Activated CD4-positive, alpha-beta T cell treated with anti-CD3 and anti-CD28 coated beads, Interleukin-2, amount 50 U/mL, for 24 hours (primary cell): Measurements from ENCODE around the gene ZC3H12C.

Experiments
- DNase-seq, 2 donors: peaks; one replicate each; pipeline ENCODE4 v3.0.0-alpha.2; 2020; ENCODE audit warnings: low read depth in 1 of 2, low spot score in 1 of 2

ZC3H12C gene

GRCh38 chr11:110076371-110076965 lies 16.7 kb upstream of the ZC3H12C start:
- DNase-seq: no peak

GRCh38 chr11:110077346-110077745 lies 15.8 kb upstream of the ZC3H12C start:
- no peak for DNase-seq

- DNase-seq: no peak
These were observed 15.3 kb upstream of the ZC3H12C start for GRCh38 chr11:110077831-110078325.

GRCh38 chr11:110078923-110079544 lies 14.2 kb upstream of the ZC3H12C start:
- no peak for DNase-seq

- no peak for DNase-seq
These were observed 13.5 kb upstream of the ZC3H12C start for GRCh38 chr11:110079726-110080125.

- no peak for DNase-seq
These were observed 11.5 kb upstream of the ZC3H12C start for GRCh38 chr11:110081462-110082376.

- no peak for DNase-seq
These were observed 10.3 kb upstream of the ZC3H12C start for GRCh38 chr11:110082899-110083298.

- DNase-seq: no peak
These were observed 7.8 kb upstream of the ZC3H12C start for GRCh38 chr11:110085255-110085838.

GRCh38 chr11:110086892-110087309 lies 6.3 kb upstream of the ZC3H12C start:
- no peak for DNase-seq

- DNase-seq: no peak
These were observed 5.2 kb upstream of the ZC3H12C start for GRCh38 chr11:110087812-110088534.

GRCh38 chr11:110088535-110089344 lies 4.5 kb upstream of the ZC3H12C start:
- DNase-seq: no peak

GRCh38 chr11:110089617-110090282 lies 3.4 kb upstream of the ZC3H12C start:
- DNase-seq: no peak

- no peak for DNase-seq
These were observed 2.6 kb upstream of the ZC3H12C start for GRCh38 chr11:110090466-110091026.

- DNase-seq: no peak
These were observed 1.1 kb upstream of the ZC3H12C start for GRCh38 chr11:110092111-110092514.

GRCh38 chr11:110093407-110094297 lies 460 bp downstream of the ZC3H12C start:
- DNase-seq: no peak

- no peak for DNase-seq
These were observed 1.4 kb downstream of the ZC3H12C start for GRCh38 chr11:110094298-110095285.

- no peak for DNase-seq
These were observed 2.4 kb downstream of the ZC3H12C start for GRCh38 chr11:110095554-110095953.
